Naive thymus-derived CD4-positive, alpha-beta T cell (primary cell): Measurements from ENCODE around the gene TBC1D10A. TPM values are rescaled to one million over a fixed set of nuclear protein-coding genes. Genes with fewer than 3 reads are reported as not detected.

ENCODE experiments used
- ATAC-seq: fragments of 150-1000 bp; cut with Tn5 transposase; 2 replicates; pipeline ENCODE4 v1.10.0; 2021; ENCODE audit warnings: mild to moderate bottlenecking, moderate library complexity
- CTCF ChIA-PET: fragments of 350-600 bp; sonication (Branson Sonifier 250); formaldehyde crosslinking; loops from one replicate; lab custom pipeline; 2021; ENCODE audit warnings: antibody characterized with exemption; lab: Charles Lee
- POLR2A ChIA-PET: fragments of 350-600 bp; sonication (Branson Sonifier 250); formaldehyde crosslinking; loops from one replicate; lab custom pipeline; 2021; ENCODE audit warnings: antibody characterized with exemption, inconsistent platforms; lab: Charles Lee
- DNase-seq, 9 donors: peaks; one replicate each; pipeline versions ENCODE4 v3.0.0 to v3.0.0-alpha.2; 2020 to 2022; ENCODE audit warnings: mixed read lengths in 1 of 9
- H3K27ac ChIP-seq: one replicate; pipeline ENCODE4 v1.7.0; 2013; ENCODE audit warnings: mild to moderate bottlenecking, low read depth, low read length, moderate library complexity
- H3K27me3 ChIP-seq, 2 donors: one replicate each; pipeline ENCODE4 v1.7.0; 2013; ENCODE audit warnings: low read length in 2 of 2, mild to moderate bottlenecking in 2 of 2, moderate library complexity in 2 of 2; ENCODE audit not compliant: control insufficient read depth in 2 of 2, insufficient read depth in 2 of 2
- H3K36me3 ChIP-seq, 3 experiments: 1 replicate in 2 of 3; 2 replicates in 1 of 3; pipeline ENCODE4 v1.7.0; 2013; ENCODE audit warnings: low read length in 3 of 3, mild to moderate bottlenecking in 3 of 3, moderate library complexity in 1 of 3; ENCODE audit not compliant: insufficient read depth in 3 of 3, control insufficient read depth in 2 of 3
- H3K4me1 ChIP-seq, 2 donors: one replicate each; pipeline ENCODE4 v1.7.0; 2013; ENCODE audit warnings: low read length in 2 of 2, mild to moderate bottlenecking in 2 of 2, moderate library complexity in 1 of 2; ENCODE audit not compliant: control insufficient read depth in 2 of 2, insufficient read depth in 2 of 2
- H3K4me3 ChIP-seq: 2 replicates; pipeline ENCODE4 v1.7.0; 2013; ENCODE audit warnings: mild to moderate bottlenecking, low read length
- H3K9me3 ChIP-seq, 3 experiments: 1 replicate in 2 of 3; 2 replicates in 1 of 3; pipeline ENCODE4 v1.7.0; 2013; ENCODE audit warnings: low read length in 3 of 3; ENCODE audit not compliant: control insufficient read depth in 2 of 3
- H3K27ac Mint-ChIP-seq, 9 donors: one replicate each; pipeline ENCODE4 v1.8.0; 2020 to 2022; ENCODE audit warnings: mixed read lengths in 9 of 9, mild to moderate bottlenecking in 8 of 9, moderate library complexity in 5 of 9, inconsistent platforms in 2 of 9
- H3K27me3 Mint-ChIP-seq, 5 donors: one replicate each; pipeline ENCODE4 v1.8.0; 2021 to 2022; ENCODE audit warnings: mixed read lengths in 5 of 5, mild to moderate bottlenecking in 1 of 5
- H3K36me3 Mint-ChIP-seq, 5 donors: one replicate each; pipeline ENCODE4 v1.8.0; 2020 to 2022; ENCODE audit warnings: mixed read lengths in 5 of 5, mild to moderate bottlenecking in 3 of 5, inconsistent platforms in 1 of 5
- H3K4me1 Mint-ChIP-seq, 7 donors: one replicate each; pipeline ENCODE4 v1.8.0; 2020 to 2022; ENCODE audit warnings: mixed read lengths in 7 of 7, mild to moderate bottlenecking in 3 of 7, inconsistent platforms in 1 of 7
- H3K4me3 Mint-ChIP-seq, 10 donors: one replicate each; pipeline ENCODE4 v1.8.0; 2020 to 2022; ENCODE audit warnings: mild to moderate bottlenecking in 10 of 10, mixed read lengths in 10 of 10, moderate library complexity in 6 of 10, inconsistent platforms in 2 of 10
- H3K9me3 Mint-ChIP-seq, 11 donors: one replicate each; pipeline ENCODE4 v1.8.0; 2020 to 2022; ENCODE audit warnings: mixed read lengths in 11 of 11, mild to moderate bottlenecking in 4 of 11, inconsistent platforms in 1 of 11, moderate library complexity in 1 of 11
- intact Hi-C, 2 donors: fragments of 100-400 bp; cut with micrococcal nuclease; formaldehyde crosslinking; loops; one replicate each; pipeline ENCODE4 v1.15.1; 2023
- polyA plus RNA-seq, 2 donors: library from polyadenylated mRNA; unstranded; fragments of 300-500 nt; fragmentation: Illumina TruSeq; gene quantifications; one replicate each; pipeline ENCODE4 v1.2.3, GENCODE V29; 2021
- total RNA-seq, 6 experiments: library from RNA in 5 of 6; stranded (reverse) in 5 of 6; gene quantifications; 1 replicate in 5 of 6; 2 replicates in 1 of 6; pipeline ENCODE4 v1.2.3 and lab custom pipeline; 2021 to 2026

TBC1D10A gene
- total and polyA plus RNA-seq, 7 experiments from 2014 or later = 47.2 to 84.7 (median 70.9) TPM

GRCh38 chr22:30326255-30326705 is 461 bp downstream of the TBC1D10A start:
- ChIA-PET CTCF (interaction anchor here (0.7 to 8.1 kb wide), 4 partner anchors 25 to 219 kb away, joined by 3 to 78 read pairs (median 4); partner anchors contain the start of gene CASTOR1), POLR2A (interaction anchor here (0.5 to 48.9 kb wide), 6 partner anchors 10 to 83 kb away, joined by 3 to 1265 read pairs (median 8); partner anchors contain the start of genes CASTOR1, CCDC157, SEC14L2 and SF3A1)
- peaks cover 0 to 24% (median 0%) of the 10 kb centered on the region in 3 experiments for H3K36me3 ChIP-seq
- ATAC-seq = peak; percentile 15
- no peaks in the 10 kb centered on the region for H3K9me3 ChIP-seq
- peak in 1 of 9 donors; percentile 40 for DNase-seq
- Mint-ChIP-seq H3K36me3 (peaks cover 3 to 31% (median 18%) of the 10 kb centered on the region in 5 donors), H3K4me1 (peaks cover 43 to 61% (median 54%) of the 10 kb centered on the region in 7 donors), H3K4me3 (peak overlapping the region; percentile 87 to 96 (median 93)), H3K27me3 (no peaks in the 10 kb centered on the region), H3K27ac (peak overlapping the region; percentile 81 to 93 (median 89)), H3K9me3 (no peaks in the 10 kb centered on the region)
- H3K27ac ChIP-seq = peak overlapping the region; percentile 78
- H3K27me3 ChIP-seq = no peaks in the 10 kb centered on the region
- peak overlapping the region; percentile 83 for H3K4me3 ChIP-seq
- H3K4me1 ChIP-seq = peaks cover 48 to 55% of the 10 kb centered on the region in 2 donors
- intact Hi-C loops = loop anchor here (1.0 to 2.0 kb wide), 7 partner anchors 17 to 98 kb away; partner anchors contain the start of genes RNF215 (in 2 of the 2), CASTOR1 (in 1 of the 2) and OSM (in 1 of the 2)

- H3K4me3 Mint-ChIP-seq = peak overlapping the region; percentile 87 to 96 (median 93)
- POLR2A ChIA-PET = interaction anchor here (0.6 to 48.9 kb wide), 7 partner anchors 10 to 101 kb away, joined by 3 to 1265 read pairs (median 5); partner anchors contain the start of genes CASTOR1, CCDC157, RNF215 and SF3A1
- no peaks in the 10 kb centered on the region for H3K27me3 Mint-ChIP-seq
- no peaks in the 10 kb centered on the region for H3K27me3 ChIP-seq
- H3K4me1 Mint-ChIP-seq = peaks cover 48 to 66% (median 59%) of the 10 kb centered on the region in 7 donors
- H3K36me3 ChIP-seq = peaks cover 0 to 27% (median 2%) of the 10 kb centered on the region in 3 experiments
- H3K27ac ChIP-seq = peak overlapping the region; percentile 78
- peak overlapping the region; percentile 81 to 93 (median 89) for H3K27ac Mint-ChIP-seq
- CTCF ChIA-PET = interaction anchor here (0.7 to 8.1 kb wide), 3 partner anchors 36 to 218 kb away, joined by 3 to 78 read pairs (median 4); partner anchors contain the start of gene CASTOR1
- ATAC-seq = no peak
- peak overlapping the region; percentile 83 for H3K4me3 ChIP-seq
- no peaks in the 10 kb centered on the region for H3K9me3 Mint-ChIP-seq
- DNase-seq = no peak
- intact Hi-C loops = loop anchor here (1.0 to 2.0 kb wide), 7 partner anchors 17 to 99 kb away; partner anchors contain the start of genes RNF215 (in 2 of the 2), CASTOR1 (in 1 of the 2) and OSM (in 1 of the 2)
- no peaks in the 10 kb centered on the region for H3K9me3 ChIP-seq
- peaks cover 53 to 59% of the 10 kb centered on the region in 2 donors for H3K4me1 ChIP-seq
- peaks cover 3 to 30% (median 20%) of the 10 kb centered on the region in 5 donors for H3K36me3 Mint-ChIP-seq
Observed at GRCh38 chr22:30325724-30326254, 952 bp downstream of the TBC1D10A start.

GRCh38 chr22:30325065-30325720 is 1.5 kb downstream of the TBC1D10A start:
- DNase-seq (no peak), ATAC-seq (no peak)
- no peaks in the 10 kb centered on the region for H3K27me3 ChIP-seq
- no peaks in the 10 kb centered on the region for H3K9me3 Mint-ChIP-seq
- H3K27ac Mint-ChIP-seq = peak overlapping the region; percentile 81 to 93 (median 89)
- H3K9me3 ChIP-seq = no peaks in the 10 kb centered on the region
- H3K36me3 Mint-ChIP-seq = peaks cover 0 to 30% (median 18%) of the 10 kb centered on the region in 5 donors
- H3K4me1 ChIP-seq = peaks cover 59% of the 10 kb centered on the region in 2 donors
- peak overlapping the region; percentile 87 to 96 (median 93) for H3K4me3 Mint-ChIP-seq
- ChIA-PET POLR2A (interaction anchor here (0.6 to 48.9 kb wide), 8 partner anchors 11 to 958 kb away, joined by 3 to 1265 read pairs (median 4); partner anchors contain the start of genes CASTOR1, CCDC157, RNF215 and SF3A1), CTCF (interaction anchor here (0.7 to 8.1 kb wide), 6 partner anchors 10 to 218 kb away, joined by 3 to 78 read pairs (median 4); partner anchors contain the start of genes CASTOR1 and RNF215)
- no peaks in the 10 kb centered on the region for H3K27me3 Mint-ChIP-seq
- H3K36me3 ChIP-seq = peaks cover 0 to 28% (median 4%) of the 10 kb centered on the region in 3 experiments
- H3K4me1 Mint-ChIP-seq = peaks cover 54 to 67% (median 61%) of the 10 kb centered on the region in 7 donors
- intact Hi-C loops = no loop called here
- H3K27ac ChIP-seq = peak overlapping the region; percentile 78
- H3K4me3 ChIP-seq = peak overlapping the region; percentile 83

- peaks cover 59 to 69% of the 10 kb centered on the region in 2 donors for H3K4me1 ChIP-seq
- Mint-ChIP-seq H3K4me3 (peak overlapping the region; percentile 87 to 96 (median 93)), H3K36me3 (peaks cover 0 to 30% (median 20%) of the 10 kb centered on the region in 5 donors), H3K9me3 (no peaks in the 10 kb centered on the region), H3K27ac (peak overlapping the region; percentile 81 to 93 (median 89)), H3K4me1 (peaks cover 64 to 78% (median 72%) of the 10 kb centered on the region in 7 donors), H3K27me3 (no peaks in the 10 kb centered on the region)
- intact Hi-C loops = no loop called here
- ATAC-seq = no peak
- H3K36me3 ChIP-seq = peaks cover 0 to 32% (median 4%) of the 10 kb centered on the region in 3 experiments
- DNase-seq = peak in 7 of 9 donors; percentile 31 to 50 (median 35)
- CTCF ChIA-PET = interaction anchor here (0.6 to 8.1 kb wide), 8 partner anchors 9 to 64 kb away, joined by 3 to 78 read pairs (median 4); partner anchors contain the start of genes CASTOR1 and RNF215
- H3K4me3 ChIP-seq = peak overlapping the region; percentile 83
- no peaks in the 10 kb centered on the region for H3K27me3 ChIP-seq
- no peaks in the 10 kb centered on the region for H3K9me3 ChIP-seq
- POLR2A ChIA-PET = interaction anchor here (0.6 to 48.9 kb wide), 6 partner anchors 12 to 959 kb away, joined by 3 to 1265 read pairs (median 6); partner anchors contain the start of genes CASTOR1, CCDC157 and SF3A1
- peak overlapping the region; percentile 78 for H3K27ac ChIP-seq
Observed at GRCh38 chr22:30324014-30324730, 2.6 kb downstream of the TBC1D10A start.

GRCh38 chr22:30323246-30323645 is 3.5 kb downstream of the TBC1D10A start:
- peaks cover 64 to 79% of the 10 kb centered on the region in 2 donors for H3K4me1 ChIP-seq
- peak overlapping the region; percentile 8 for H3K4me3 ChIP-seq
- Mint-ChIP-seq H3K4me3 (peak overlapping the region; percentile 4 to 96 (median 92)), H3K27ac (peak overlapping the region in 8 of 9 donors; percentile 28 to 93 (median 90)), H3K4me1 (peaks cover 73 to 86% (median 79%) of the 10 kb centered on the region in 7 donors), H3K27me3 (no peaks in the 10 kb centered on the region), H3K36me3 (peaks cover 6 to 37% (median 25%) of the 10 kb centered on the region in 5 donors), H3K9me3 (no peaks in the 10 kb centered on the region)
- no peaks in the 10 kb centered on the region for H3K9me3 ChIP-seq
- peaks cover 0 to 35% (median 4%) of the 10 kb centered on the region in 3 experiments for H3K36me3 ChIP-seq
- ChIA-PET CTCF (interaction anchor here (0.9 to 8.1 kb wide), 3 partner anchors 13 to 34 kb away, joined by 3 to 78 read pairs (median 8); partner anchors contain the start of gene CASTOR1), POLR2A (interaction anchor here (0.9 to 48.9 kb wide), 7 partner anchors 13 to 101 kb away, joined by 3 to 1265 read pairs (median 6); partner anchors contain the start of genes CASTOR1, CCDC157 and SF3A1)
- intact Hi-C loops = no loop called here
- peak overlapping the region; percentile 24 for H3K27ac ChIP-seq
- no peak for DNase-seq
- H3K27me3 ChIP-seq = no peaks in the 10 kb centered on the region
- ATAC-seq = no peak
